MM.1S (cell line): ENCODE measurements around the gene GAB2.

Source experiments
- DNase-seq: peaks from one replicate; pipeline ENCODE4 v3.0.0-alpha.2; 2015
- H2AFZ ChIP-seq: fragments of 300-600 bp; sonication (generic); 2 replicates; pipeline ENCODE4 v1.6.0; 2016; ENCODE audit warnings: antibody characterized with exemption, low read length
- H3F3A ChIP-seq: fragments of 300-600 bp; sonication (generic); 2 replicates; pipeline ENCODE4 v1.6.1; 2016; ENCODE audit warnings: mild to moderate bottlenecking, antibody characterized with exemption, low read length, moderate library complexity, mixed read lengths; ENCODE audit not compliant: insufficient read depth
- H3K27ac ChIP-seq: fragments of 300-600 bp; sonication (generic); 2 replicates; pipeline ENCODE4 v1.5.1; 2016; ENCODE audit warnings: mild to moderate bottlenecking, low read length
- H3K27me3 ChIP-seq: fragments of 300-600 bp; sonication (generic); replicated peaks from 2 replicates; pipeline ENCODE4 v1.6.0; 2016; ENCODE audit warnings: low read length; ENCODE audit not compliant: insufficient read depth
- H3K36me3 ChIP-seq: fragments of 300-600 bp; sonication (generic); replicated peaks from 2 replicates; pipeline ENCODE4 v1.6.1; 2016; ENCODE audit warnings: mild to moderate bottlenecking, low read length, mixed read lengths; ENCODE audit not compliant: insufficient read depth
- H3K4me1 ChIP-seq: fragments of 300-600 bp; sonication (generic); 2 replicates; pipeline ENCODE4 v1.6.1; 2016; ENCODE audit warnings: low read length, mixed read lengths
- H3K4me2 ChIP-seq: fragments of 300-600 bp; sonication (generic); 2 replicates; pipeline ENCODE4 v1.6.0; 2016; ENCODE audit warnings: low read depth, low read length
- H3K4me3 ChIP-seq: fragments of 300-600 bp; sonication (generic); 2 replicates; pipeline ENCODE4 v1.5.1; 2016; ENCODE audit warnings: low read length, mixed read lengths
- H3K79me2 ChIP-seq: fragments of 300-600 bp; sonication (generic); 2 replicates; pipeline ENCODE4 v1.6.1; 2016; ENCODE audit warnings: mixed run types, low read length, mixed read lengths
- H3K9ac ChIP-seq: fragments of 300-600 bp; sonication (generic); 2 replicates; pipeline ENCODE4 v1.6.1; 2016; ENCODE audit warnings: low read length, mixed read lengths
- H3K9me2 ChIP-seq: fragments of 300-600 bp; sonication (generic); replicated peaks from 2 replicates; pipeline ENCODE4 v1.6.1; 2016; ENCODE audit warnings: mild to moderate bottlenecking, low read length, mixed read lengths; ENCODE audit not compliant: insufficient read depth
- H3K9me3 ChIP-seq: fragments of 300-600 bp; sonication (generic); replicated peaks from 2 replicates; pipeline ENCODE4 v1.6.1; 2016; ENCODE audit warnings: mild to moderate bottlenecking, low read length, mixed read lengths; ENCODE audit not compliant: insufficient read depth
- H4K20me1 ChIP-seq: fragments of 300-600 bp; sonication (generic); 2 replicates; pipeline ENCODE4 v1.6.1; 2016; ENCODE audit warnings: mild to moderate bottlenecking, low read length, moderate library complexity, mixed read lengths; ENCODE audit not compliant: insufficient read depth
- CTCF ChIP-seq: fragments of 300-600 bp; sonication (generic); IDR thresholded peaks from 2 replicates; pipeline ENCODE4 v1.5.1; 2016; ENCODE audit warnings: antibody characterized with exemption, low read length, mixed read lengths
- EZH2 ChIP-seq: fragments of 300-600 bp; sonication (generic); optimal IDR thresholded peaks from 2 replicates; pipeline ENCODE3; 2017; ENCODE audit warnings: low read depth, mild to moderate bottlenecking, antibody characterized with exemption, low read length, mixed read lengths
- EZH2phosphoT487 ChIP-seq: fragments of 300-600 bp; sonication (generic); IDR thresholded peaks from 2 replicates; pipeline ENCODE4 v1.6.1; 2018; ENCODE audit warnings: antibody characterized with exemption, low read length

GAB2 gene

GRCh38 chr11:78193806-78194205, 223.8 kb downstream of the GAB2 start:
- Histone ChIP-seq H3K4me1 (0 out of 2 replicates have a peak, but pooled peaks cover 10% of the 10 kb centered on the region), H3K4me2 (no peak overlapping the region), H2AFZ (no peak overlapping the region), H3K9ac (no peak overlapping the region), H3K27ac (no peak overlapping the region), H3K9me3 (no peaks in the 10 kb centered on the region), H3K79me2 (0 out of 2 replicates have a peak, but pooled peaks cover 5% of the 10 kb centered on the region), H3K4me3 (no peak overlapping the region), H3K36me3 (no peaks in the 10 kb centered on the region), H3F3A (no peaks in the 10 kb centered on the region), H3K27me3 (no peaks in the 10 kb centered on the region), H4K20me1 (no peaks in the 10 kb centered on the region), H3K9me2 (no peaks in the 10 kb centered on the region)
- DNase-seq: no peak
- TF ChIP-seq EZH2phosphoT487: no peak
- TF ChIP-seq EZH2: no peak
- no peak for TF ChIP-seq CTCF

- Histone ChIP-seq H3K9ac (no peak overlapping the region), H3K9me2 (no peaks in the 10 kb centered on the region), H3K27ac (no peak overlapping the region), H3K4me1 (0 out of 2 replicates have a peak, but pooled peaks cover 10% of the 10 kb centered on the region), H3K27me3 (no peaks in the 10 kb centered on the region), H3F3A (no peaks in the 10 kb centered on the region), H3K4me2 (no peak overlapping the region), H4K20me1 (no peaks in the 10 kb centered on the region), H2AFZ (no peak overlapping the region), H3K36me3 (no peaks in the 10 kb centered on the region), H3K4me3 (no peak overlapping the region), H3K9me3 (no peaks in the 10 kb centered on the region), H3K79me2 (0 out of 2 replicates have a peak, but pooled peaks cover 5% of the 10 kb centered on the region)
- TF ChIP-seq CTCF: no peak
- no peak for TF ChIP-seq EZH2
- no peak for TF ChIP-seq EZH2phosphoT487
- DNase-seq: no peak
These were observed 224.7 kb downstream of the GAB2 start for GRCh38 chr11:78192911-78193351.

GRCh38 chr11:78192223-78192719, 225.3 kb downstream of the GAB2 start:
- no peak for TF ChIP-seq CTCF
- TF ChIP-seq EZH2: no peak
- TF ChIP-seq EZH2phosphoT487: no peak
- Histone ChIP-seq H3K4me2 (no peak overlapping the region), H3K9ac (no peak overlapping the region), H3K27ac (no peak overlapping the region), H3F3A (no peaks in the 10 kb centered on the region), H2AFZ (no peak overlapping the region), H3K4me3 (no peak overlapping the region), H3K9me2 (no peaks in the 10 kb centered on the region), H3K27me3 (no peaks in the 10 kb centered on the region), H3K4me1 (peaks cover 13% of the 10 kb centered on the region; the same call in 1 of the 2 replicates), H4K20me1 (no peaks in the 10 kb centered on the region), H3K36me3 (no peaks in the 10 kb centered on the region), H3K79me2 (0 out of 2 replicates have a peak, but pooled peaks cover 5% of the 10 kb centered on the region), H3K9me3 (no peaks in the 10 kb centered on the region)
- DNase-seq: no peak
